HG02798 (cell line): ENCODE measurements around the gene LRFN5.

Experiments used
- ATAC-seq: cut with Tn5 transposase; IDR thresholded peaks from one replicate; pipeline ENCODE4 v1.9.1; 2021; ENCODE audit warnings: mild to moderate bottlenecking; ENCODE audit not compliant: unreplicated experiment, poor library complexity

Gene LRFN5

DNA sequence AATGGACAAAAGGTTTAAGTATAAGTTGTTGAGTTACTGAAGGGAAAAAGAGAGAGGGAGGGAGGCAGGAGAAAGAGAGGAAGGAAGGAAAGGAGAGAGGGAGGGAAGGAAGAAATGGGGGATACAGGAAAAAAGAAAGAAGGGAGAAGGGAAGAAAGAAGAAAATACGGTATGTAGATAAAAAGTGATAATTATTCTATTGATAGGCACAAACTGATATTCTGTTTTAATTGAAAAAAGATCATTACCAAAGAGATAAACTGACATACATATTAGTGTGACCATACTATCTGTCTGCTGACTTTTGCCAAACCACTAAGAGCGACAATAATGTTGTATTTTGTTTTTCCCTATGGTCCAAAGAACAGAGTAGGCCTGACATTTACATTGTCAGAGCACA, 154.5 kb downstream of the LRFN5 start:
- no peak for ATAC-seq

DNA sequence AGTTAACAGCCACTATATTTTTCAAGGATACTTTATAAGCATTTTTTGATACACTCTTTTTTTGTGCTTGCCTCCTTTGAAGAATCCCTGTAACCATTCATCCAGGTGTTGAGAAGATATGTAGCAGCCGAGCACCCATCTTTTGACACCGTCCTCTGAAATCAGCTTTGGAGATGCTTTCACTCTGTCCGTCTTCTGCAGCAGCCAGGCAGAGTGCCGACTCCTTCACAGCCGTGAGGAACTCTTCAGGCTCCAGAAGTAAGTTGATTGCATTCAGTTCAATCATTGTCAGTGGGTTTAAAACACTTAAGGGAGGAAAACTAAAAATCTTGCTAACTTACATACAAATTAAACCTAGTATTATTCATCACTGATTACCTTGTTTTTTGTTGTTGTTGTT, 160.1 kb downstream of the LRFN5 start:
- ATAC-seq: no peak

DNA sequence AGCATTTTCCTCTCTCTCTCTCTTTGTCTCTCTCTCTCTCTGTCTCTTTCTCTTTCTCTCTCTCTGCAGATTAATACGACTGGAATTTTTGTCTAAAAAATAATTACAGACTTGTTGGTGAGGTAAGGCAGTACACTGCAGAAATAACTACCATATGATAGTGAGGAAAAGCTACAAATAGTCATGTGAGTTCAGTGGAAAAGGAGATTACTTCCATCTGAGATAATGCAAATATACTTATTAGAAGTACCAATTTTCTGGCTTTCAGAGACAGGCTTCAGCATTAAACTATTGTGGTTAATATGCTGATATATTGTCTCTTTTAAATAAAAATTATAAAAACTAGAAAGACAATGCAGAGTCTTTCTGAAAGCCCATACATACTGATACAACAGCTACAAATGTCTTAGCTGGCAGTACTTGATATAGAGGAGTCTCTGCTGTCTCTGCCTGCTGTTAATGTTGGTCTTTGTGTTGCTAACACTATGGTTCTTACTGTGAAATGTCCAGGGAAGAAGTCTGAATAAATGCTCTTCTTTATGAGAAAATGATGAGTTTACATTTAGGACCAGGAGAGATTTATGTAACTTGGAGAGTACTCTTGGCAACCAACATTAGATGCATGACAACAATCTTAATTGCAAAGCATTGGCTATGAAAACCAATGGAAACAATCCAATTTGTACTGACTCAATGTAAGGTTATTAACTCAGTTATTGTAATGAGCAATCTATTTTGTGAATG, 167.0 kb downstream of the LRFN5 start:
- ATAC-seq: no peak

DNA sequence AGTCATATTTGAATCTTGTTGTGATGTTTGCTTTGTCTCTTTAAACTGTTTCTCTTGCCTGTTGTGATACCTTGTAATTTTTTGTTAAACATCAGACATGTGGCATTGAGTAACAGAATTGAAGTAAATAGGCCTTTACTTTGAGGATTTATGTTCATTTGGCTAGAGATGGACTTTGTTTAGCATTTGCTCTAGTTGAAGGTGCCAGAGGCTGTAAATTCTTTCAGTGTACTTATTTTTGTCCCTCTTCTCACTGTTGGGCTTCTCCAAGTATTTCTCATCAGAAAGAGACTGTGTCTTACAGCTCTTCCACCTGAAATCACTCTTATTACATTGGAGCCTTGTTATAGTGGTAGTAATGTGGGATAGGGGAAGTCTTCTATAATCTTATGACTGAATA, 175.8 kb downstream of the LRFN5 start:
- no peak for ATAC-seq

DNA sequence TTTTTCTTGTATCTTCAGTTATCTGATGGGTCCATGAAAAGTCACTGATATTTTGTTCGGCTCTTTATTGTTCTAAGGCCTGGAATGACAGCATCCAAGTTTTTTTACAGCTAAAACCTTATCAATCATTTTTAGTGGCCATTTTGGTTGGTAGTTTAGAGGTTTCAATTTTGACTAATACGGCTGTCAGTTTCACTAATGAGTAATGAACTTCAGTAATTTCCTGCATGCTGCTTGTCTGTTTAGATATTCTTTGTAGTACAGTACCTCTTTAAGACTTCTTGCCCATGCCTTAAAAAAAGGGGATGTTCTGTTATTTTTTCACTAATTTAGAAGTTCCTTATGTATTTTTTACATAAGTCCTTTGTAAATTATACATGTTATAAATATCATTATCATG, 176.7 kb downstream of the LRFN5 start:
- ATAC-seq: no peak

DNA sequence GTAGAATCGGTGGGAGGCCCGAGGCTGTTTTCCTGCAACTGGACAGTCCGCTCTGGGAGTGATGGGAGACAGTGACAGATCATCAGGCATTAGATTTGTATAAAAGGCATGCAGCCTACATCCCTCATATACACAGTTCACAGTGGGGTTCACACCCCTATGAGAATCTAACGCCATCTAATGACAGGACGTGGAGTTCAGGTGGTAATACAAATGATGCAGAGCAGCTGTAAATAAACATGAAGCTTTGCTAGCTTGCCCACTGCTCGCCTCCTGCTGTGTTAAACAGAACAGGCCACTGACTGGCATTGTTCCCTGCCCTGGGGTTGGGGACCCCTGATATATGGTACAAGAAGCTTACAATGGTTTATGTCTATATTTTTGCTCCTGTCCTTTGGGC, 179.0 kb downstream of the LRFN5 start:
- no peak for ATAC-seq

DNA sequence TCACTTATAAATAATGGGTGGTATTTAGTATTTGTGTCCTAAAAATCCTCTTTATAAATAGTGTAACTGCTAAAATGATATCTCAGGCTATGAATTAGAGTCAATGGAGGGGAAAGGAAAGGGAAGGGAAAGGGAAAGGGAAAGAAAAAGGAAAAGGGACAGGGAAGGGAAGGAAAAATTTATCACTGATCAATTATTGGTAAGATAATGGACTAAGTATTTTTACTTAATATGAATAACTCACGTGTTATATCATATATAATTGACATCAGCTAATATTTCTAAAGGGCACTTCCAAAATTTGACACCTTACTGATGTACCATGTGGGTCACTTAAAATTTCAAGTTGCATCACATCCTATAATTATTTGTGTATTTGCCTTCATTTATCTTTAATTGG, 193.1 kb downstream of the LRFN5 start:
- ATAC-seq: no peak

DNA sequence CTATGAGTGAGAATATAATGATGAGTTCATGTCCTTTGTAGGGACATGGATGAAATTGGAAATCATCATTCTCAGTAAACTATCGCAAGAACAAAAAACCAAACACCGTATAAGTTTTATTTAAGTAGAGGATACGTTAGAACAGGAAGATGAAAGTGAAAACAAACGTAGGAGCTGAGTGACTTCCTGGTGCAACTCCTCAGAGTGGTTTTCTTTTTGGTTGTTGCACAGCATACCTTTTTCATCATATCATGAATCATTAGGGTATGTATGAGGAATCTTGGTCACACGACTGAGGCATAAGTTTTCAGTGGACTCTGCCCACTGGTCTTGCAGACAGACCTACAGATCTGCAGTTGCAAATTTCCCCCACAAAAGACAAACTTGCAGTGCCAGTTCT, 199.0 kb downstream of the LRFN5 start:
- no peak for ATAC-seq

DNA sequence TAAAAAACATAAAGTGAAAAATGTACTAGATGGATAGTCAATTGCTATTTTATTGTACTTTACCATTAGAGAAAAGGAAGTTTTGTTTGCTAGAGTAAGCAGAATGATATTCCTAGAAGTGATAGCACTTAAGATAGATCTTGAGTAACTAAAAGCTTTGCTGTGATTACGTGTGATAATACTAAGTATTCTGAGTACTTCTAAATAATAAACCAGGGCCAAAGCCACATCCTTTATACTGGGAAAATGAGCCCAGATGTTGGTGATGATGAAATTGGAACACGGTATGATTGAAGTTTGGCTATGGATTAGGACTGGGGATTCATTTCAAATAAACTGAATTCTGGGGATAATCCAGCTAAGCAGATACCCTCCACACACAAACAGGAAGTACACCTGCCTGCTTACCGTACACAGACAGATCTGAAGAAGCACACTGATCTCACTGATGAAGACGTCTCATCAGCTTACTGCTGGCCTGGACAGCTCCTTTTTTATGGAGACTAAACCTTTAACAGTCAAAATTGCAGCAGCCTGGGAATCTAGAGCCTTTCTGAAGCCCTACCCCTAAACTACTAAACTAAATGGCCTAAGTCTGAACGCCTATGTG, 199.8 kb downstream of the LRFN5 start:
- ATAC-seq: no peak

DNA sequence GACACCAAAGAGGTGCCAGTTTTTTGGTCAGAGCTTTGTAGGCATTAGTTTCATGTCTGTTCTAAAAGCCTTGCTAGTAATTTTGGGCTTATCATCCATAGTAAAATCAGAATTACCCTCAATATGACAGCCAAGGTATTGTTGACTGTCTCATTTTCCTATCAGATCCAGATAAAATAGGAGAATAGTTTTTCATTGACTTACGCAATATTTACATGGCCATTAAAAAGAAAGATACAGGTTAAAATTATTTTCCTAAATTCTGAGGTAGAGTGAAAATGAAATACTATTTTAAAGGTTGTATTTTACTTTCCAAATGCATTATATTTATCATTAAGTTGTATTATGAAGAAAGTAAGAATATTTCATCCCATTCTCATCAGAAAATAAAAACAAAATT, 203.7 kb downstream of the LRFN5 start:
- ATAC-seq: no peak

DNA sequence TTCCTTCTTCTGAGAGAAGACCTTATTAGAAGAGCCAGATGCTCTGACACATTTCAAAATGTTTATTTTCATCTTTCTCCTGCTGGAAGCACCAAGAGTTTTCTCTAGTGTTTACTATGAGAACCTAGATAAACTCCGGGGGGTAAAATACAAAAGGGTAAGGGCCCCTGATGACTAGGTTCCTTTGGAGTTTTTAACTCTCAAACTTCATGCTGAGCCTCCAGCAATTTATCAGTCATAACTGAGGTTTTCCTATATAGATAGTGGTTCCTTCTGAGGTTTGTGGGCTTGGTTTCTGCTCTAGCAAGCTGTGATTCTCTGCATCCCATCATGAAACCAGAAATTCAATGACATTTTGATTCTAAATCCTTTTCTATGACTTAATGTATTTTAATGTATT, 210.9 kb downstream of the LRFN5 start:
- no peak for ATAC-seq

DNA sequence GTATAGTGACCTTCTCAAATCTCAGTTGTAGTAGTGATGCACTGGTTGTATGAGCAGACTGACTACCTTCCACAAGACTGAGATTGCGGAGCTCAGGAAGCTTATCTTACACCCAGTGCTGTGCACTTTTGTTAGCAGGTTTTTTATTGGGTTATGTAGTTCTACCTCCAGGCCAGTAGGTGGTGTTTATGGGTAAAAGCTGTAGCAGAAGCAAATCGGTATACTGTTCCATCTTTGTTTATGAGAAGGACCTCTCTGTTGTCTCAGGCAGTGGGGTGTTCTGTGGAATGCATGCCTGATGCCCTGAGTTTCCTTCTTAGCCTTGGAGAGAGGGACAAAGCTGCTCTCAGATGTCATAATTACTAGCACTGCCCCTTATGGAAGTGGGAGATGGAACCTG, 217.8 kb downstream of the LRFN5 start:
- ATAC-seq: no peak

DNA sequence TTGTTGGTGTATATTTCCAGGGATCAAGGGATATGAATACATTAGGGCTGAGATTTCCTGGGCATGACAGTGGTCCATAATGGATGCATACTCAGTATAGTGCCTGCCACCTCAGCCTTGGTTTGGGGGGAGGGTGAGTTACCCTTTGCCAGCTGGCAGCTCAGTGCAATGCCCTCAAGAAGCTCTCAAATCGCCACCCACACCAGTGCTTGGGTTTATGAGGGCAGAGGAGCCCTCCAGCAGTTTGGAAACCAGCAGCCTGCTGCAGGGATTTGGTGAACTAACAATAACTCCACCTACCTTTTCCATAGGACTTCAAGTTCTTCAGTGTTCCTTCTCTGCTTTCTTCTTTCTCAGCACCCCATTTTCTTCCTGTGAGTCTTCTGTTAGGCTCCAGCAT, 218.9 kb downstream of the LRFN5 start:
- no peak for ATAC-seq

DNA sequence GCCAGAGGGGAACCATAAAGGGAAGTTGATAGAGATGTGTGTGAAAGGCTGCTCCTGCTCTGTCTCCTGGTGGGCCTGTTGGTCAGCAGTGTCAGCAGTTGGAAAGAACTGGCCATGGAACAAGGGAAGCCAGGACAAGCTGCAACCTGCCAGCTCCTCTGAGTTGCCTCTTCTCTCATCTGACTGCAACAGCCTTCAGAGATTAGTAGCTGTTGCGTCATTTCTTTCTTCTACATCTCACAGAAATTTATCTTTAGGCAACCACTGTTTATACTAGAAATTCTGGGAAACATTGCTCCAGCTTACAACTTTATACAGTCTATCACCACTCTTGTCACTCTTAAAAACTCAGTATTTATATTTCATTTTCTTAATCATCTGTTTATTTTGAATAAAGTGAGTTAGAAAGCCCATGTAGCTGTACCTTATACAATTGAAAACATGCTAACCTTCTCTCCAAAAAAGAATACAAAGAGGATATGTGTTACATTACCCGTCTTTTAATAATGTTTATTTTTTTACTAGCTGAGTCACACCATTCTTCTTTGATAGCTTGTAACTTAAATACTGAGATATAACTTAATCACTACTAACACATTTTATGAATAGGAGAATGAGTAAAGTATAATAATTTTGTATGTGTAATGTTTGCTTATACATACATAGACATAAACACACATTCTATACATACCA, 224.2 kb downstream of the LRFN5 start:
- no peak for ATAC-seq

DNA sequence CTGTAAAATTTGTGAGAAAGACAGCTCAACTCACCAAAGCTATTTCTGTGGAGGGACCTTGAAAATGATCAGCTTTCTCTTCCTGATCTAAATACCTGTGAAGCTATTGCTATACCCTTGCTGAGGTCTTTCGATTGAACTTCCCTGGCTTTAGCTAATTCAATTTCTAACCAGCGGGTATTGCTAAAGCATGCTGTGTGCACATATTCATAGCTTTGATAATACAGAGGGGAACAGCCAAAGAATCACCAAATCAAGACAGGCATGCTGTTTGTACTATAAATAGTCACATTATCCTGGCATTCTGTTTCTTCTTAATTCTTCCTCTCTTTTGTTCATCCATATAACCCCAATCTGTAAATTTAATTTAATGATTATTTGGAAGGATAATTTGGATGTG, 233.0 kb downstream of the LRFN5 start:
- no peak for ATAC-seq

DNA sequence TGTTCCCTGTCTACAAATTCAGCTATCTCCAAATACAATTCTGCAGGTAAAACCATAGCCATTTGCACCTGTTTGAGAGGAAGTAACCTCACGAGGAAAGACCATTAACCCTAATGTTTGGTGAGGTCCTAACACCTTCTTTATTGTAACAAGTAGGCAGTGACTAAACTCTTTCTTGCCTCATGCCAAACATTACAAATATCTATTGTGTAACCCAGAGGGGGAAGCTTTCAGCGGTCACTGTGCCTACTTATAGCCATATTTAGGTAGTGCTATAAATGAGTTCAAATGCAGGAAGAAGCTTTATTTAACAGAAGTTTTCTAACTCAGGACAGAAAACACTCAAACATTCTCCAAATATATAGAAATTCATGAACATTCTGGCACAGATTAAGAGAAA, 252.7 kb downstream of the LRFN5 start:
- ATAC-seq: no peak

DNA sequence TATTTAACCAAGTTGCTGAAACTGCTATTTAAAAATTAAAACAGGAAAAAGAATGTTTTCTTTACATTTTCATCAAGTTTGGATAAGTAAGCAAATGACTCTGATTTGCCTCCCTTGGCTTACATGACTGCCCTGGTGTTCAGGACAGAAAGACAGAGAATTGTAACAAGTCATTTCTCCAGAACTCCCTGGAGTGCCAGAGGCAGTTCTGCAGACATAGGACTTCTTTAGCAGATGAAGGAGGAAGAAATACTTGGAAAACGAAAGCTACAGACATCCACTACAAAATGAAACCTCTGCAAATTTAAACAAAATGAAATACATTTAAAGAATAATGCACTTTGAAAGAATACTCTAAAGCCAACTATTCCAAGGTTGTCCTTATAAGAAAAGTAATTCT, 253.9 kb downstream of the LRFN5 start:
- no peak for ATAC-seq

DNA sequence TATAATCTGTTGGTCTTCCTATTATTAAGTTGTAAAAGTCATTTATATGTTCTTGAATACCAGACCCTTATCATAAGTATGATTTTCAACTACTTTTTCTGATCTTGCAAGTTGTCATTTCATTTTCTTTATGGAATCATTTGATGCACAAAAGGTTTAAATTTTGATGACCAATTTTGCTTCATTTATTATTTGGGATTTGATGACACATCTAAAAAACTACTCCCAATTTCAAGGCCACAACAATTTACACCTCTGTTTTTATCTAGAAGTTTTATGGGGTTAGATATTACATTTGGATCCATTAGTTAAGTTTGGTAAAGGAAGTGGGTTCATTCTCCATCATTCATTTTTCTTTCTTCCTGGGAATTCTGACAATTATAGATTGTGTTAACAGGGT, 259.2 kb downstream of the LRFN5 start:
- no peak for ATAC-seq

DNA sequence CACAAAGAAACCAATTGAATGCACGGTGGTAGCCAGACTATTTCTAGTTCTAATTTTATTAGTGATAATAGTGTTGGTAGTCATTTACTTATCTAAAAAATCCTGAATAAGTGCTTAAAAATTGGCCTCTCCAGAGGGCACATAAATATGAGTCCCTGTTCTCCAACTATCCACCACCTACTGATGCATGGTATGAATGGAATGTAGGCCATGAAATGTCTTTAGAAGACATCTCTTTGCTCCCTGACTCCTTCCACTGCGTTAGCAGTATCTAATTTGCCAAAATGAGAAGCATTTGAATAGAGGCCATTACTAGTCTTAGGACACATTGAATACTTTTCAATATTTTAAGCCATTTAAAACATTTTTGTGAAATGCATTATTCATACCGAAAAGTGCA, 261.7 kb downstream of the LRFN5 start:
- ATAC-seq: no peak

DNA sequence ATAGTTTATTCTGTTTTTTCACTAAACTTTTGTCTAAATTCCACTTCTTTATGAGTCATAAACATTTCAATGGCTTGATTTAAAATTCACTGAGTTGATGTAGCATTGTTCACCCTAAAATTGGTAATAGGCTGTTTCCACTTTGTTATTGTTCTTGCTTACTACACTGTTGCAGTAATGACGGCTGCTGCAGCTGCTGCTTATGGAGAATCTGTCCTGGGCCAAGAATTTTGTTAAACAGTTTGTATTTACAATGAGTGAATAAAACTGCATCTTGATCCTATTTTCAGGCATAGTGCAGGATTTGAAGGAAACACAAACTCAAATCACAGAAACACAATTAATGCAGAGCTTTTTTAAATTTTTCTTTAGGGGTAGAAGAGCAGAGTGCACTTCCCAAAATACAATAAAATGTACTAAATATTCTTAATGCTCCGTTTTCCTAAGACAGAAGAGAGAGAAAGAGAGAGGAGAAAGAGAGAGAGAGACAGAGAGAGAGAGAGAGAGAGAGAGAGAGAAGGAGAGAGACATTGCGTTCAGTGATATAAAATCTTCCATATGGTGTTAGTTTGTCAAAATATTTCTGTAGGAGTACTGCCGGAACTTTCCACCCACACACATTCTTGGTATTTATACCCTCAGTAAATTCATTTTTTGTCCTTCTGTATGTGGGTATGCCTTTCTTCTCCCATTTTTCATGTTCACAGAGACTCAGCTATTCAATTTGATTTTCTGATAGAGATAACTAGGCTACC, 266.4 kb downstream of the LRFN5 start:
- no peak for ATAC-seq

DNA sequence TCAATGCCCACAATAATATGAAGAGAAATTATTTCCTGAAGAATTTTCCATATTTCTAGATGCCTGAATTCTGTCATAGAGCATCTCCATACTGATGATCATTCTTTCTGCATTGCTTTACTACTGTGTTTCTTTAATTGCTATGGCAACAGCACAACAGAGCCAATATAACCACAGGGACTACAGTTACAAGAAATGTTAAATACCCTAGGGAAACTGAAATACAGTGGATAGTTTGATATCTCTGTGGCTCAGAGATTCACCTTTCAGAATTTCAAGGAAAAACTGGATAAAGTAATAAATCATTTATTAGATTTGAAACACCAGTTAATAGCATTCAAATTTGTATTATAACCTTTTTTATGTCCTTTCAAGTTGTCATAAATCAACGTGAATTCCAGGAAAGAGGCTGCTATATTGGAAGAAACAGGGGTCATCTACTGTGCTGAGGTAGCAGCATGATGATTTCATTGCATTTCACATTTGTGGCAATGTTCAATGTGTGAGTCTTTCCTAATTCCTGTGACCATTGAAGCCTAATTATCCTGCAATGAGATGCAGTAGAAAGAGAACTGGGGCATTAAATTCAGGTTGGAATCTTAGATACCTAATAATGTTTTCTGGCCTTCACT, 267.1 kb downstream of the LRFN5 start:
- no peak for ATAC-seq
